SK-N-SH (cell line): ENCODE measurements around the gene MAPRE2. TPM values are rescaled to one million over a fixed set of nuclear protein-coding genes. Genes with fewer than 3 reads are reported as not detected.

Experiments
- CTCF ChIA-PET: fragments of 300-600, 350-600 bp; formaldehyde crosslinking; extraction: SDS; loops from one replicate; lab custom pipeline; 2021; lab: Yijun Ruan, JAX
- POLR2A ChIA-PET: fragments of 350-600 bp; sonication (Branson Sonifier 250); formaldehyde crosslinking; extraction: SDS; loops from one replicate; lab custom pipeline; 2020; ENCODE audit warnings: antibody characterized with exemption, inconsistent platforms; lab: Yijun Ruan, JAX
- DNase-seq: peaks from one replicate; pipeline ENCODE4 v3.0.0; 2012
- H2AFZ ChIP-seq: fragments of 200-600 bp; sonication (generic); 2 replicates; pipeline ENCODE4 v1.8.1; 2016; ENCODE audit warnings: antibody characterized with exemption, mild to moderate bottlenecking, low read depth
- H3F3A ChIP-seq: fragments of 200-600 bp; sonication (generic); replicated peaks from 2 replicates; pipeline ENCODE3; 2016; ENCODE audit warnings: antibody characterized with exemption, mild to moderate bottlenecking; ENCODE audit not compliant: insufficient read depth
- H3K27ac ChIP-seq, 2 experiments: fragments of 200-500 bp in 1 of 2; fragments of 200-600 bp in 1 of 2; sonication (Bioruptor generic) in 1 of 2; sonication (generic), shearing (Covaris generic) in 1 of 2; 2 replicates each; pipeline versions ENCODE4 v1.5.1 to v1.6.1; 2014 to 2016; ENCODE audit warnings: low read depth in 2 of 2, inconsistent platforms in 1 of 2, low read length in 1 of 2, mild to moderate bottlenecking in 1 of 2, mixed read lengths in 1 of 2
- H3K27me3 ChIP-seq: fragments of 200-600 bp; sonication (generic), shearing (Covaris generic); 2 replicates; pipeline ENCODE4 v1.6.1; 2016; ENCODE audit warnings: mixed run types; ENCODE audit not compliant: insufficient read depth
- H3K36me3 ChIP-seq, 2 experiments: fragments of 200-500 bp in 1 of 2; fragments of 200-600 bp in 1 of 2; sonication (Bioruptor generic) in 1 of 2; sonication (generic) in 1 of 2; replicated peaks in 1 of 2; 2 replicates each; pipeline versions ENCODE3 to v1.5.1; 2014 to 2016; ENCODE audit warnings: low read length in 1 of 2, mild to moderate bottlenecking in 1 of 2; ENCODE audit not compliant: insufficient read depth in 2 of 2, control insufficient read depth in 1 of 2
- H3K4me1 ChIP-seq, 2 experiments: fragments of 200-500 bp in 1 of 2; fragments of 200-600 bp in 1 of 2; sonication (Bioruptor generic) in 1 of 2; sonication (generic), shearing (Covaris generic) in 1 of 2; 2 replicates each; pipeline versions ENCODE4 v1.5.1 to v1.6.1; 2014 to 2016; ENCODE audit warnings: low read depth in 1 of 2, low read length in 1 of 2, mixed run types in 1 of 2; ENCODE audit not compliant: insufficient read depth in 2 of 2, control insufficient read depth in 1 of 2
- H3K4me2 ChIP-seq: fragments of 200-600 bp; sonication (generic), shearing (Covaris generic); 2 replicates; pipeline ENCODE4 v1.6.1; 2017; ENCODE audit warnings: mixed run types
- H3K4me3 ChIP-seq, 2 experiments: fragments of 200-500 bp in 1 of 2; fragments of 200-600 bp in 1 of 2; sonication (Bioruptor generic) in 1 of 2; sonication (generic), shearing (Covaris generic) in 1 of 2; 2 replicates each; pipeline versions ENCODE4 v1.5.1 to v1.8.1; 2014 to 2016; ENCODE audit warnings: low read depth in 2 of 2, inconsistent platforms in 1 of 2, low read length in 1 of 2, mild to moderate bottlenecking in 1 of 2, mixed read lengths in 1 of 2, moderate library complexity in 1 of 2
- H3K79me2 ChIP-seq: fragments of 200-600 bp; sonication (generic); 2 replicates; pipeline ENCODE4 v1.8.1; 2017; ENCODE audit warnings: mild to moderate bottlenecking; ENCODE audit not compliant: insufficient read depth
- H3K9ac ChIP-seq: fragments of 200-600 bp; sonication (generic); 2 replicates; pipeline ENCODE4 v1.6.1; 2017; ENCODE audit warnings: mixed run types
- H3K9me2 ChIP-seq: fragments of 200-600 bp; sonication (generic); 2 replicates; pipeline ENCODE4 v1.6.1; 2017; ENCODE audit warnings: mixed run types
- H3K9me3 ChIP-seq: fragments of 200-600 bp; sonication (generic); 2 replicates; pipeline ENCODE4 v1.6.1; 2017; ENCODE audit warnings: mixed run types, mild to moderate bottlenecking, moderate library complexity
- H4K20me1 ChIP-seq: fragments of 200-600 bp; sonication (generic); 2 replicates; pipeline ENCODE4 v1.6.1; 2017; ENCODE audit warnings: mild to moderate bottlenecking, mixed run types; ENCODE audit not compliant: insufficient read depth
- CHD2 ChIP-seq: fragments of 150-350 bp; IDR thresholded peaks from 2 replicates; pipeline ENCODE4 v1.6.1; 2018; ENCODE audit warnings: low read length; ENCODE audit not compliant: partially characterized antibody
- FOSL2 ChIP-seq: IDR thresholded peaks from 2 replicates; pipeline ENCODE4 v1.4.0; 2012; ENCODE audit warnings: low read depth, mild to moderate bottlenecking, moderate library complexity, borderline replicate concordance
- FOXJ3 ChIP-seq: sonication (generic); formaldehyde crosslinking; IDR thresholded peaks from 2 replicates; pipeline ENCODE4 v1.5.1; 2020; ENCODE audit warnings: mild to moderate bottlenecking, missing genetic modification reagents
- FOXM1 ChIP-seq: IDR thresholded peaks from 2 replicates; pipeline ENCODE4 v1.4.0; 2012; ENCODE audit warnings: low read depth, mild to moderate bottlenecking
- GABPA ChIP-seq: IDR thresholded peaks from 2 replicates; pipeline ENCODE4 v1.4.0; 2012; ENCODE audit warnings: low read depth, mild to moderate bottlenecking
- NFIC ChIP-seq: IDR thresholded peaks from 2 replicates; pipeline ENCODE4 v1.4.0; 2012; ENCODE audit warnings: borderline replicate concordance
- RFX5 ChIP-seq: IDR thresholded peaks from 2 replicates; pipeline ENCODE4 v1.6.1; 2012; ENCODE audit warnings: mild to moderate bottlenecking, improper control_type of control experiment, low read length
- RXRA ChIP-seq: IDR thresholded peaks from 2 replicates; pipeline ENCODE4 v1.4.0; 2012; ENCODE audit warnings: low read depth, mild to moderate bottlenecking, borderline replicate concordance
- TEAD4 ChIP-seq: IDR thresholded peaks from 2 replicates; pipeline ENCODE4 v1.4.0; 2012; ENCODE audit warnings: mild to moderate bottlenecking, borderline replicate concordance; ENCODE audit not compliant: insufficient read depth
- WGBS: methylation state at CpG from one replicate; pipeline ENCODE4 v1.1.6; 2017; ENCODE audit warnings: low lambda C conversion rate; 5-methylcytosine and 5-hydroxymethylcytosine counted together
- polyA plus RNA-seq, 3 experiments: library from polyadenylated mRNA; depleted of rRNA; stranded (reverse); fragments of >200 nt; gene quantifications; 2 replicates each; pipeline ENCODE4 v1.2.3, GENCODE V29; 2012
- TF ChIP-seq, protein P1 (sequence below): IDR thresholded peaks from 2 replicates; pipeline ENCODE4 v1.6.1; 2012; ENCODE audit warnings: mild to moderate bottlenecking, low read depth, low read length, moderate library complexity
- TF ChIP-seq, protein P2 (sequence below): fragments of 200-600 bp; sonication (generic); IDR thresholded peaks from 2 replicates; pipeline ENCODE4 v1.6.1; 2017; ENCODE audit warnings: antibody characterized with exemption, mild to moderate bottlenecking, moderate library complexity
- TF ChIP-seq, protein P3 (sequence below): IDR thresholded peaks from 2 replicates; pipeline ENCODE4; 2012
- TF ChIP-seq, protein P4 (sequence below): IDR thresholded peaks from 2 replicates; pipeline ENCODE4 v1.4.0; 2012; ENCODE audit warnings: low read depth, borderline replicate concordance
- TF ChIP-seq, protein P5 (sequence below): IDR thresholded peaks from 2 replicates; pipeline ENCODE4 v1.4.0; 2012; ENCODE audit warnings: low read depth, borderline replicate concordance

The MAPRE2 gene
- polyA plus RNA-seq, 1 of the 3 experiments (the other 2 are of a cell fraction) = 11.5 TPM

DNA sequence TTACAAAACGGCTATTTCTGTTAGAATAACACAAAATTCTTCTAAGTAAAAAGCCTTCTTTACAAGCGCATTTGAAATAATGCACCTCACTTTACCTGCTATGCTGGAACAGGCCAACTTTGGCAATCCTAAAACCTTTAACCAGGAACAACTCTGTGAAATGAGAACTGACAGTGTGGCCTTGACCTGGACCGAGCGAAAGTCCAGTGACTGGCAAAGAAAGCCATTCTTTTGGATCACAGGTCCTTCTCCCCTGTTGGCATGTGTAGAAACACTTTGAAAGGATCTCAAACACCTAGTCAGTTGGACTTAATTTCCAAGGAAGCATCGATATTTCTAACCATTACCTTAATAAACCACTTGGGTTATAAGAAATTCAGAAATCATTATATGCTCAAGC is 21.2 kb downstream of the MAPRE2 start (continued):
- TF ChIP-seq, protein P1, sequence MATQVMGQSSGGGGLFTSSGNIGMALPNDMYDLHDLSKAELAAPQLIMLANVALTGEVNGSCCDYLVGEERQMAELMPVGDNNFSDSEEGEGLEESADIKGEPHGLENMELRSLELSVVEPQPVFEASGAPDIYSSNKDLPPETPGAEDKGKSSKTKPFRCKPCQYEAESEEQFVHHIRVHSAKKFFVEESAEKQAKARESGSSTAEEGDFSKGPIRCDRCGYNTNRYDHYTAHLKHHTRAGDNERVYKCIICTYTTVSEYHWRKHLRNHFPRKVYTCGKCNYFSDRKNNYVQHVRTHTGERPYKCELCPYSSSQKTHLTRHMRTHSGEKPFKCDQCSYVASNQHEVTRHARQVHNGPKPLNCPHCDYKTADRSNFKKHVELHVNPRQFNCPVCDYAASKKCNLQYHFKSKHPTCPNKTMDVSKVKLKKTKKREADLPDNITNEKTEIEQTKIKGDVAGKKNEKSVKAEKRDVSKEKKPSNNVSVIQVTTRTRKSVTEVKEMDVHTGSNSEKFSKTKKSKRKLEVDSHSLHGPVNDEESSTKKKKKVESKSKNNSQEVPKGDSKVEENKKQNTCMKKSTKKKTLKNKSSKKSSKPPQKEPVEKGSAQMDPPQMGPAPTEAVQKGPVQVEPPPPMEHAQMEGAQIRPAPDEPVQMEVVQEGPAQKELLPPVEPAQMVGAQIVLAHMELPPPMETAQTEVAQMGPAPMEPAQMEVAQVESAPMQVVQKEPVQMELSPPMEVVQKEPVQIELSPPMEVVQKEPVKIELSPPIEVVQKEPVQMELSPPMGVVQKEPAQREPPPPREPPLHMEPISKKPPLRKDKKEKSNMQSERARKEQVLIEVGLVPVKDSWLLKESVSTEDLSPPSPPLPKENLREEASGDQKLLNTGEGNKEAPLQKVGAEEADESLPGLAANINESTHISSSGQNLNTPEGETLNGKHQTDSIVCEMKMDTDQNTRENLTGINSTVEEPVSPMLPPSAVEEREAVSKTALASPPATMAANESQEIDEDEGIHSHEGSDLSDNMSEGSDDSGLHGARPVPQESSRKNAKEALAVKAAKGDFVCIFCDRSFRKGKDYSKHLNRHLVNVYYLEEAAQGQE = no peak
- TF ChIP-seq RFX5 = no peak
- TF ChIP-seq, protein P2, sequence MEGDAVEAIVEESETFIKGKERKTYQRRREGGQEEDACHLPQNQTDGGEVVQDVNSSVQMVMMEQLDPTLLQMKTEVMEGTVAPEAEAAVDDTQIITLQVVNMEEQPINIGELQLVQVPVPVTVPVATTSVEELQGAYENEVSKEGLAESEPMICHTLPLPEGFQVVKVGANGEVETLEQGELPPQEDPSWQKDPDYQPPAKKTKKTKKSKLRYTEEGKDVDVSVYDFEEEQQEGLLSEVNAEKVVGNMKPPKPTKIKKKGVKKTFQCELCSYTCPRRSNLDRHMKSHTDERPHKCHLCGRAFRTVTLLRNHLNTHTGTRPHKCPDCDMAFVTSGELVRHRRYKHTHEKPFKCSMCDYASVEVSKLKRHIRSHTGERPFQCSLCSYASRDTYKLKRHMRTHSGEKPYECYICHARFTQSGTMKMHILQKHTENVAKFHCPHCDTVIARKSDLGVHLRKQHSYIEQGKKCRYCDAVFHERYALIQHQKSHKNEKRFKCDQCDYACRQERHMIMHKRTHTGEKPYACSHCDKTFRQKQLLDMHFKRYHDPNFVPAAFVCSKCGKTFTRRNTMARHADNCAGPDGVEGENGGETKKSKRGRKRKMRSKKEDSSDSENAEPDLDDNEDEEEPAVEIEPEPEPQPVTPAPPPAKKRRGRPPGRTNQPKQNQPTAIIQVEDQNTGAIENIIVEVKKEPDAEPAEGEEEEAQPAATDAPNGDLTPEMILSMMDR = no peak

DNA sequence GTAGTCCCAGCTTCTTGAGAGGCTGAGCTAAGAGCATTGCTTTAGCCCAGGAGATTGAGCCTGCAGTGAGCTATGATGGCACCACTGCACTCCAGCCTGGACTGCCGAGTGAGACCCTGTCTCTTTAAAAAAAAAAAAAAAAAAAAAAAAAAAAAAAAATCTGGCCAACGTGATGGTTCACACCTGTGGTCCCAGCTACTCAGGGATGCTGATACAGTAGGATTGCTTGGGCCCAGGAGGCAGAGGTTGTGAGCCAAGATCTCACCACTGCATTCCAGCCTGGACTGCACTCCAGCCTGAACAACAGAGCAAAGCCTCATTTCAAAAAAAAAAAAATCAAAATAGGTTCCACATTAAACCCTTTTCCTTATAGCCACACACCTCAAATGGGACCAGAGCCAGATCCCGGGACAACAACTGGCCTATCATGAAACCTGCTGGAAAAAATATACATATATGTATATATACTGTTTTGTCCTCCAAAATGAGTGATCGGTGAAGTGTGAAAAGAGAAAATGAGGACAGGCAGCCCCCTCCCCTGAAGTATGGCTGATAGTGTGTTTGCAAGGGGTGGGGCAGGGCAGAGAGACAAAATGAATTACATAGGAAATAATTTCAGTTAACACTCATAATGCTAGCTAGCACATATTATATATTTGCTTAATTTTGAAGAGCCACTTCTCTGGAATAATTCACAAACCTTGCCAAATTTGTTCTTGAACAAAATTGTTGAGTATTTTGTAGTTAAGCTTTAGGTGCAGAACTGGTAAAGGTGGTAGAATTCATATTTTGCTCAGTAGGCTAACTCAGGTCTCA is 22.9 kb downstream of the MAPRE2 start:
- WGBS = 87% methylated on average over 4 of the region's 4 CpGs
- H3K4me3 ChIP-seq = no peak overlapping the region
- H3K9me3 ChIP-seq = no peaks in the 10 kb centered on the region
- 0 out of 2 replicates have a peak, but pooled peaks cover 7% of the 10 kb centered on the region for H3K79me2 ChIP-seq
- H3K27ac ChIP-seq = no peak overlapping the region
- TF ChIP-seq FOXM1 (no peak), CHD2 (no peak), RXRA (no peak)
- no peaks in the 10 kb centered on the region for H4K20me1 ChIP-seq
- ChIA-PET POLR2A (no interaction called here), CTCF (no interaction called here)
- H2AFZ ChIP-seq = no peak overlapping the region
- H3K4me1 ChIP-seq = peaks cover 0 to 5% of the 10 kb centered on the region in 2 experiments; a peak in 1 of 4 replicates
- no peaks in the 10 kb centered on the region for H3K36me3 ChIP-seq
- no peak for DNase-seq
- H3K27me3 ChIP-seq = no peaks in the 10 kb centered on the region
- no peak overlapping the region for H3K4me2 ChIP-seq
- no peak overlapping the region for H3K9ac ChIP-seq
- no peaks in the 10 kb centered on the region for H3F3A ChIP-seq
- H3K9me2 ChIP-seq = no peaks in the 10 kb centered on the region

DNA sequence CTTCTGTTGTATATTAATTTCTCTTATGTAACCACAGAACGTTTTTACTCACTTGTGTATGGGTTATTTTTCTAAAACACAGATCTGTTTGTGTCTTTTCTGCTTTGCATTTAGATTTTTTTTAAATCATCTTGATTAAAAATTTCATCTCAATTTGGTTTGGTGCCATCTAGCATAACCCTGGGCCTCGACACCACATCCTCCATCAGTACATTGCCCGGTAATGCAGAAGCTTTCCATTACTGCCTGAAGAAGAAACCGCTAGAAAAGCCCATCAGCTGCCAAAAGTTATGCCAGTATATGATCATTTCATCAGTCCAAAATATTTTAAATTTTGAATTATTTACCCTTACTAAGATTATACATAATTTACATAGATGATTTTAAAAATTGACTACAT is 26.2 kb downstream of the MAPRE2 start:
- WGBS = 93% methylated on average over 4 of the region's 4 CpGs
- Histone ChIP-seq H3K79me2 (no peaks in the 10 kb centered on the region), H3F3A (no peaks in the 10 kb centered on the region), H3K4me3 (no peak overlapping the region), H3K9me2 (no peaks in the 10 kb centered on the region), H3K27ac (no peak overlapping the region), H3K9me3 (no peaks in the 10 kb centered on the region), H4K20me1 (no peaks in the 10 kb centered on the region), H2AFZ (no peak overlapping the region), H3K27me3 (no peaks in the 10 kb centered on the region), H3K4me1 (peaks cover 0 to 3% of the 10 kb centered on the region in 2 experiments; a peak in 2 of 4 replicates), H3K4me2 (no peak overlapping the region), H3K36me3 (peaks cover 0 to 5% of the 10 kb centered on the region in 2 experiments), H3K9ac (no peak overlapping the region)
- DNase-seq = no peak
- ChIA-PET CTCF (interaction anchor here (1.4 to 1.5 kb wide), 3 partner anchors 12 to 14 kb away, joined by 3 read pairs; no protein-coding TSS in a partner anchor), POLR2A (no interaction called here)
- no peak for TF ChIP-seq TEAD4
- TF ChIP-seq FOXJ3 = no peak
- TF ChIP-seq, protein P3, sequence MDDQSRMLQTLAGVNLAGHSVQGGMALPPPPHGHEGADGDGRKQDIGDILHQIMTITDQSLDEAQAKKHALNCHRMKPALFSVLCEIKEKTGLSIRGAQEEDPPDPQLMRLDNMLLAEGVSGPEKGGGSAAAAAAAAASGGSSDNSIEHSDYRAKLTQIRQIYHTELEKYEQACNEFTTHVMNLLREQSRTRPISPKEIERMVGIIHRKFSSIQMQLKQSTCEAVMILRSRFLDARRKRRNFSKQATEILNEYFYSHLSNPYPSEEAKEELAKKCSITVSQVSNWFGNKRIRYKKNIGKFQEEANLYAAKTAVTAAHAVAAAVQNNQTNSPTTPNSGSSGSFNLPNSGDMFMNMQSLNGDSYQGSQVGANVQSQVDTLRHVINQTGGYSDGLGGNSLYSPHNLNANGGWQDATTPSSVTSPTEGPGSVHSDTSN = no peak
- no peak for TF ChIP-seq FOSL2
- TF ChIP-seq GABPA = no peak
- TF ChIP-seq, protein P4, sequence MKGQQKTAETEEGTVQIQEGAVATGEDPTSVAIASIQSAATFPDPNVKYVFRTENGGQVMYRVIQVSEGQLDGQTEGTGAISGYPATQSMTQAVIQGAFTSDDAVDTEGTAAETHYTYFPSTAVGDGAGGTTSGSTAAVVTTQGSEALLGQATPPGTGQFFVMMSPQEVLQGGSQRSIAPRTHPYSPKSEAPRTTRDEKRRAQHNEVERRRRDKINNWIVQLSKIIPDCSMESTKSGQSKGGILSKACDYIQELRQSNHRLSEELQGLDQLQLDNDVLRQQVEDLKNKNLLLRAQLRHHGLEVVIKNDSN = no peak
- TF ChIP-seq RFX5 = no peak
- no peak for TF ChIP-seq NFIC
- TF ChIP-seq, protein P5, sequence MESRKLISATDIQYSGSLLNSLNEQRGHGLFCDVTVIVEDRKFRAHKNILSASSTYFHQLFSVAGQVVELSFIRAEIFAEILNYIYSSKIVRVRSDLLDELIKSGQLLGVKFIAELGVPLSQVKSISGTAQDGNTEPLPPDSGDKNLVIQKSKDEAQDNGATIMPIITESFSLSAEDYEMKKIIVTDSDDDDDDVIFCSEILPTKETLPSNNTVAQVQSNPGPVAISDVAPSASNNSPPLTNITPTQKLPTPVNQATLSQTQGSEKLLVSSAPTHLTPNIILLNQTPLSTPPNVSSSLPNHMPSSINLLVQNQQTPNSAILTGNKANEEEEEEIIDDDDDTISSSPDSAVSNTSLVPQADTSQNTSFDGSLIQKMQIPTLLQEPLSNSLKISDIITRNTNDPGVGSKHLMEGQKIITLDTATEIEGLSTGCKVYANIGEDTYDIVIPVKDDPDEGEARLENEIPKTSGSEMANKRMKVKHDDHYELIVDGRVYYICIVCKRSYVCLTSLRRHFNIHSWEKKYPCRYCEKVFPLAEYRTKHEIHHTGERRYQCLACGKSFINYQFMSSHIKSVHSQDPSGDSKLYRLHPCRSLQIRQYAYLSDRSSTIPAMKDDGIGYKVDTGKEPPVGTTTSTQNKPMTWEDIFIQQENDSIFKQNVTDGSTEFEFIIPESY = no peak
